Measurements from ENCODE around the gene PKN2. TPM values are rescaled to one million over a fixed set of nuclear protein-coding genes. Genes with fewer than 3 reads are reported as not detected.
"Not testable (repeated sequence)": the region's sequence is repeated elsewhere in the genome, so short reads cannot be mapped to it uniquely, and the experiment has no call there.

The PKN2 gene
- total RNA-seq, 1 donor from 2014 or later, result 37.5 TPM

- Mint-ChIP-seq H3K36me3 (ENCODE audit: low read depth, unreplicated experiment) (no peaks in the 10 kb centered on the region), H3K4me3 (ENCODE audit: unreplicated experiment) (no peak overlapping the region), H3K27ac (ENCODE audit: unreplicated experiment) (no peak overlapping the region), H3K27me3 (ENCODE audit: low read depth, unreplicated experiment) (no peaks in the 10 kb centered on the region), H3K9me3 (ENCODE audit: unreplicated experiment) (no peaks in the 10 kb centered on the region), H3K4me1 (ENCODE audit: low read depth, unreplicated experiment) (no peaks in the 10 kb centered on the region)
- no peak overlapping the region for H2AFZ ChIP-seq (ENCODE audit: low read depth, low read length)
- H3K27ac ChIP-seq (ENCODE audit: low read depth, low read length), result no peak overlapping the region
- H3K4me3 ChIP-seq (ENCODE audit: insufficient read depth, low read depth, low read length), result no peak overlapping the region
- H3K36me3 ChIP-seq (ENCODE audit: insufficient read depth, low read length), result peaks cover 3% of the 10 kb centered on the region
- H3K4me2 ChIP-seq (ENCODE audit: low read length), result no peak overlapping the region
- peaks cover 85% of the 10 kb centered on the region for H3K79me2 ChIP-seq (ENCODE audit: insufficient read depth, low read length)
- FAIRE-seq (no peak), DNase-seq (ENCODE audit: low read depth) (no peak)
- TF ChIP-seq CTCF (IDR thresholded peaks at IDR 0.05; ENCODE audit: insufficient read depth, low read depth, low read length) (no peak), EZH2 (IDR thresholded peaks at IDR 0.05; ENCODE audit: insufficient read depth, low read length) (no peak)
- H3K9ac ChIP-seq (ENCODE audit: low read length), result no peak overlapping the region
- H4K20me1 ChIP-seq (ENCODE audit: insufficient read depth, low read length), result peaks cover 14% of the 10 kb centered on the region
- no peaks in the 10 kb centered on the region for H3K9me3 ChIP-seq (ENCODE audit: insufficient read depth, low read depth, low read length)
- no peaks in the 10 kb centered on the region for H3K27me3 ChIP-seq (ENCODE audit: insufficient read depth, low read length)
- no peaks in the 10 kb centered on the region for H3K4me1 ChIP-seq (ENCODE audit: insufficient read depth, low read length)
These were observed 23.9 kb downstream of the PKN2 start for GRCh38 chr1:88708011-88708410.

- H3K36me3 Mint-ChIP-seq (ENCODE audit: low read depth, unreplicated experiment); H3K27me3 ChIP-seq (ENCODE audit: insufficient read depth, low read length); H3K36me3 ChIP-seq (ENCODE audit: insufficient read depth, low read length); H3K27ac Mint-ChIP-seq (ENCODE audit: unreplicated experiment); DNase-seq (ENCODE audit: low read depth); H3K4me2 ChIP-seq (ENCODE audit: low read length); H3K4me1 ChIP-seq (ENCODE audit: insufficient read depth, low read length); H3K4me1 Mint-ChIP-seq (ENCODE audit: low read depth, unreplicated experiment); H2AFZ ChIP-seq (ENCODE audit: low read depth, low read length); H3K9ac ChIP-seq (ENCODE audit: low read length); H3K4me3 ChIP-seq (ENCODE audit: insufficient read depth, low read depth, low read length); H3K4me3 Mint-ChIP-seq (ENCODE audit: unreplicated experiment); H3K27me3 Mint-ChIP-seq (ENCODE audit: low read depth, unreplicated experiment); H3K27ac ChIP-seq (ENCODE audit: low read depth, low read length); FAIRE-seq; H3K9me3 ChIP-seq (ENCODE audit: insufficient read depth, low read depth, low read length); H4K20me1 ChIP-seq (ENCODE audit: insufficient read depth, low read length): not testable (repeated sequence)
- peaks cover 14% of the 10 kb centered on the region for H3K9me3 Mint-ChIP-seq (ENCODE audit: unreplicated experiment)
- peaks cover 59% of the 10 kb centered on the region for H3K79me2 ChIP-seq (ENCODE audit: insufficient read depth, low read length)
These were observed 28.8 kb downstream of the PKN2 start for GRCh38 chr1:88712907-88713306.

GRCh38 chr1:88716571-88716970 is 32.5 kb downstream of the PKN2 start:
- H3K4me3 Mint-ChIP-seq (ENCODE audit: unreplicated experiment); H3K36me3 ChIP-seq (ENCODE audit: insufficient read depth, low read length); H3K4me1 Mint-ChIP-seq (ENCODE audit: low read depth, unreplicated experiment); H3K9me3 ChIP-seq (ENCODE audit: insufficient read depth, low read depth, low read length); H3K36me3 Mint-ChIP-seq (ENCODE audit: low read depth, unreplicated experiment); DNase-seq (ENCODE audit: low read depth); H2AFZ ChIP-seq (ENCODE audit: low read depth, low read length); H3K4me2 ChIP-seq (ENCODE audit: low read length); H3K27ac ChIP-seq (ENCODE audit: low read depth, low read length); H3K27ac Mint-ChIP-seq (ENCODE audit: unreplicated experiment); H3K4me1 ChIP-seq (ENCODE audit: insufficient read depth, low read length); H3K4me3 ChIP-seq (ENCODE audit: insufficient read depth, low read depth, low read length); H3K27me3 Mint-ChIP-seq (ENCODE audit: low read depth, unreplicated experiment); H3K9ac ChIP-seq (ENCODE audit: low read length); FAIRE-seq; H3K27me3 ChIP-seq (ENCODE audit: insufficient read depth, low read length): not testable (repeated sequence)
- peaks cover 63% of the 10 kb centered on the region for H3K79me2 ChIP-seq (ENCODE audit: insufficient read depth, low read length)
- peaks cover 14% of the 10 kb centered on the region for H3K9me3 Mint-ChIP-seq (ENCODE audit: unreplicated experiment)
- H4K20me1 ChIP-seq (ENCODE audit: insufficient read depth, low read length), result peaks cover 19% of the 10 kb centered on the region

GRCh38 chr1:88722492-88722891 is 38.4 kb downstream of the PKN2 start:
- H3K79me2 ChIP-seq (ENCODE audit: insufficient read depth, low read length), result peaks cover 89% of the 10 kb centered on the region
- H3K4me3 ChIP-seq (ENCODE audit: insufficient read depth, low read depth, low read length), result no peak overlapping the region
- no peak overlapping the region for H3K27ac ChIP-seq (ENCODE audit: low read depth, low read length)
- H4K20me1 ChIP-seq (ENCODE audit: insufficient read depth, low read length), result peaks cover 55% of the 10 kb centered on the region
- H3K9me3 Mint-ChIP-seq (ENCODE audit: unreplicated experiment), result no peaks in the 10 kb centered on the region
- no peaks in the 10 kb centered on the region for H3K36me3 ChIP-seq (ENCODE audit: insufficient read depth, low read length)
- DNase-seq (ENCODE audit: low read depth) (no peak), FAIRE-seq (no peak)
- no peak overlapping the region for H3K9ac ChIP-seq (ENCODE audit: low read length)
- no peaks in the 10 kb centered on the region for H3K36me3 Mint-ChIP-seq (ENCODE audit: low read depth, unreplicated experiment)
- no peaks in the 10 kb centered on the region for H3K4me1 ChIP-seq (ENCODE audit: insufficient read depth, low read length)
- H3K27ac Mint-ChIP-seq (ENCODE audit: unreplicated experiment), result no peak overlapping the region
- no peak overlapping the region for H2AFZ ChIP-seq (ENCODE audit: low read depth, low read length)
- no peaks in the 10 kb centered on the region for H3K27me3 Mint-ChIP-seq (ENCODE audit: low read depth, unreplicated experiment)
- H3K9me3 ChIP-seq (ENCODE audit: insufficient read depth, low read depth, low read length), result no peaks in the 10 kb centered on the region
- H3K4me2 ChIP-seq (ENCODE audit: low read length), result no peak overlapping the region
- TF ChIP-seq CTCF (IDR thresholded peaks at IDR 0.05; ENCODE audit: insufficient read depth, low read depth, low read length) (no peak), EZH2 (IDR thresholded peaks at IDR 0.05; ENCODE audit: insufficient read depth, low read length) (no peak)
- H3K4me1 Mint-ChIP-seq (ENCODE audit: low read depth, unreplicated experiment), result peaks cover under 1% of the 10 kb centered on the region
- no peak overlapping the region for H3K4me3 Mint-ChIP-seq (ENCODE audit: unreplicated experiment)
- H3K27me3 ChIP-seq (ENCODE audit: insufficient read depth, low read length), result no peaks in the 10 kb centered on the region

Measured in astrocyte (in vitro differentiated cells and primary cell).